ENCODE results near the gene CDCA5.

CDCA5 gene, protein sequence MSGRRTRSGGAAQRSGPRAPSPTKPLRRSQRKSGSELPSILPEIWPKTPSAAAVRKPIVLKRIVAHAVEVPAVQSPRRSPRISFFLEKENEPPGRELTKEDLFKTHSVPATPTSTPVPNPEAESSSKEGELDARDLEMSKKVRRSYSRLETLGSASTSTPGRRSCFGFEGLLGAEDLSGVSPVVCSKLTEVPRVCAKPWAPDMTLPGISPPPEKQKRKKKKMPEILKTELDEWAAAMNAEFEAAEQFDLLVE

DNA sequence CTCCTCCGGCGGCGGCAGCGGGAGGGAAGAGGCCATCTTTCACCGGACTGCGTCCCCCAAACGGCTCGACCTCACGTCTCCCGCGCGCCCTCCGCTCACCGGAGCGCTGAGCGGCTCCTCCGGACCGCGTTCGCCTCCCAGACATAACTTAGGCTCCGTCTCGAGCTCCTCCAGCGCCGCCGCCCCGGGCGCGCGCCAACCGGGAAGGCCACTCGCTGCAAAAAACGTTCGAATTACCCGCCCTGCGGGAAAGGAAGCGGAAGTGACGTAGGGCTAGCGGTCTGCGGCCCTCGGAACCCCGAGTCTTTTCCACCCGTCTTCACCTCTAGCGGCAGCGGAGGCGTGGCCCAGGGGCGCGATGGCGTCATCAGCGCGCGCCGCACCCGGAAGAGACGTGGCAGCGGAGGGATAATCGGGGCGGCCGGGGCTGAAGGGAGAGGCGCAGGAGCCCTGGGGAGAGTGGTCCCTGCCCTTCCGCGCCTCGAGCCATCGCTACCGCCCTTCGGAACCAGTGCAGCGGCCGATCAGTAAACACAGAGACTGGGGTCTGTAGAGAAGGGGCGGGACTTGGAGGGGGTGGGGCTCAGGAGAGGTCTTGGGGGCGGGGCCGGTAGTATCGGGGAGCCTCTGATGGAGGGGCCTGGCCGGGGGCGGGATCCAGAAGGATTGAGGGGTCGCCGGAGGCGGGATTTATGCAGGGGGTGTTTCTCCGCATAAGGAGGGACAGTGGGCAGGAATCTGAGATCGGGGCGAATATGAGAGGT, at the start of gene CDCA5, which contains the start of gene ZFPL1:
Gene CDCA5, minus strand, starts transcription at position 207 of the 764 bp plus-strand sequence. Its CDS starts 62 bp downstream, at position 145.
Gene ZFPL1, plus strand, starts transcription at position 389 of the 764 bp plus-strand sequence. CDS start 477 bp downstream, outside the sequence.
- DNase-seq (ENCODE audit: low read depth in 2 of 2): peak; percentile 94 to 96

GRCh38 chr11:65132988-65133700, 49.3 kb upstream of the CDCA5 start:
- DNase-seq (ENCODE audit: low read depth in 2 of 2): no peak

GRCh38 chr11:65132238-65132987, 48.6 kb upstream of the CDCA5 start:
- no peak for DNase-seq (ENCODE audit: low read depth in 2 of 2)

DNA sequence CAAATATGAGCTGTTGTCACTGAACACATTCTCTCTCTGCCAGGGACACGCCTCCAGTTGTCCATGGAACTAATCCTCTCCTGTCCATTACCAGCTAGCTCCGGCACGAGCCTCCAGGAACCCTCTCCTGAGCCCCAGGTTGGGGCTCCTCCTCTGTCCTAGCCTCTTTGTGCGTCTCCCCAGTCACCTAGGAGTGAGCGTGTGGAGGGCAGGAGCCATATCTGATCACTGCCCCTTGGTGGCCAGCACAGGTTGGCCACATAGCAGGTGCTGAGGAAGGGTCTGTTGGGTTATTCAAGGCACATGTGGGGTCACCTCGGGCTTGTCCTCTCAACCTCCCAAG, 48.0 kb upstream of the CDCA5 start:
- no peak for DNase-seq (ENCODE audit: low read depth in 2 of 2)

DNA sequence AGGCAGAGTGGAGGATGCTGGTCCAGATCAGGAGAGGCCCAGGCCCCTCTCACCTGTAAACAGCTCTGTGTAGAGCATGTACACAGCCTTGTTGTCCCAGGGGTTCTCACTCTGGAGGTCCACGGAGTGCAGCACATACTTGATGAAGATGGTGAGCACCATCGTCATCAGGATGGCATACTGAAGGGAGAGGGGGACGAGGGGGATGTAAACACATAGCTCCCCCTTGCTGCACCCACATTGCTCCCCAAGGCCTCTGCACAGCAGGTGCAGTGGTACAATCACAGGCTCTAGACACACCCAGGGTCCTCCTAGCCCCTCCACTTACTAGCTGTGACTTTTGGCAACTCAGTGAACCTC, 47.6 kb upstream of the CDCA5 start:
- DNase-seq (ENCODE audit: low read depth in 2 of 2): no peak

DNA sequence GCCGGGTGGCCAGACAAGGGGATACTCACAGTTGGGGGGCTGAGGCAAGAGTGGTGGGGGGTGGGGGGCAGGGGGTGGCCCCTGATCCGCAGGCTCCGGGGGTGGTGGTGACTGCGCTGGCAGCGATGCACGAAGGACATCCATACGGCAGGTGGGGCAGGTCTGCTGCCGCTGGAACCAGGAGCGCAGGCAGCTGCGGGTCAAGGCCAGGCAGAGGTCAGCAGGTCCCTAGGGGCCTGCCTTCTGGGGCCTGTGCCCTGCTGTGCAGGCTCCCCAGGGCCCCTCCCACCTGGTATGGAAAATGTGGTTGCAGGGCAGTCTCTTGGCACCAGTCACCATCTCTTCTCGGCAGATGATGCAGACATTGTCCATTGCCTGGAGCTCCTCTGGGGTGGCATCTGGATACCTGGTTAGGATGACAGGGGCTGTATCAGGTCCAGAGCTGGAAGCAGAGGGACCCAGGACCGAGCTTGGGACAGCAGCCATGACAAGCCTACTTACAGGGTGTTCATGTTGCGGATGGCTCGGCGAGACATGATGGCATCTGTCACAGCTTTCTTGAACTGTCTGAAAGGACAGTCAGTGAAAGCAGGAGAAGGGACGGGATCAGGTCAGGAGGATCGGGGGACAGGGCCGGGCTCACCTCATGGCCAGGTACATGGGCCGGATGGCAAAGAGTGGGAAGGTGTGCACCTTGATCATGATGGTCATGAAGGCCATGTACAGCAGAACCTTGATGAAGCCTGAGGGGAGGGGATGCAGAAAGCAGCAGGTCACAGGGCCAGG, 47.0 kb upstream of the CDCA5 start:
- no peak for DNase-seq (ENCODE audit: low read depth in 2 of 2)

DNA sequence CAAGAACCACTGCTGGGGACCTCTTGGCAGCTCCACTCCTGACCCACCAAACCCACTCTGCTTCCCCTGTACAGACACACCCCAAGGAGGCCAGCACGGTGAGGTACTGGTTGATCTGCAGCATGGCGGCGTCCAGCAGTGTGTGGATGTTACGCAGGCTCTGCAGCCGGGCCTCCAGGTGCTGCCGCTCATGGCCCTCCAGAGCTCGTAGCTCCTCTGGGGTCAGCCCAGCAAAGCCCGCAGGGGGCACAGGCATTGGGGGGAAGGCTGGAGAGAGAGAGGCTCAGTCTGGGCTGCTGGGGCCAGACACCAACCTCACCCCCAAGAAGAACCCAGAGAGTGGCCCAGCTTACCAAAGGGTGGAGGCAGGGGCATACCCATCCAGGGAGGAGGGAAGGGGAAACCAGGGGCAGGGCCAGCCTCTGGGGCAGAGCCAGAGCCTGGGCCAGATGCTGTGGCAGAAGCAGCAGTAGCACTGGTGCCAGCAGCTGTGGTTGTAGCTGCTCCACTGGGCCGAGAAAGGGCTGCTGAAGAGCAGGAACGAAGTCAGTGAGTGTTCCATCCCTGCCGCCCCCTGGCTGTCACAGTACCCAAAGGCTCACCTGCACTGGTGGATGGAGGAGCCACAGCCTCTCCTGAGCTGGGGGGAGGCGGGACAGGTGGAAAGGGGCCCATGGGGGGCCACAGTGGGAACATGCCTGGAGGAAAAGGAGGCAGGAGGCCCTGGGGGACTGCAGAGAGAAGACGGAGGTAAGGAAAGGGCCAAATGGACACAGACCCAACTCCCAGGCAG, 46.0 kb upstream of the CDCA5 start:
- no peak for DNase-seq (ENCODE audit: low read depth in 2 of 2)

DNA sequence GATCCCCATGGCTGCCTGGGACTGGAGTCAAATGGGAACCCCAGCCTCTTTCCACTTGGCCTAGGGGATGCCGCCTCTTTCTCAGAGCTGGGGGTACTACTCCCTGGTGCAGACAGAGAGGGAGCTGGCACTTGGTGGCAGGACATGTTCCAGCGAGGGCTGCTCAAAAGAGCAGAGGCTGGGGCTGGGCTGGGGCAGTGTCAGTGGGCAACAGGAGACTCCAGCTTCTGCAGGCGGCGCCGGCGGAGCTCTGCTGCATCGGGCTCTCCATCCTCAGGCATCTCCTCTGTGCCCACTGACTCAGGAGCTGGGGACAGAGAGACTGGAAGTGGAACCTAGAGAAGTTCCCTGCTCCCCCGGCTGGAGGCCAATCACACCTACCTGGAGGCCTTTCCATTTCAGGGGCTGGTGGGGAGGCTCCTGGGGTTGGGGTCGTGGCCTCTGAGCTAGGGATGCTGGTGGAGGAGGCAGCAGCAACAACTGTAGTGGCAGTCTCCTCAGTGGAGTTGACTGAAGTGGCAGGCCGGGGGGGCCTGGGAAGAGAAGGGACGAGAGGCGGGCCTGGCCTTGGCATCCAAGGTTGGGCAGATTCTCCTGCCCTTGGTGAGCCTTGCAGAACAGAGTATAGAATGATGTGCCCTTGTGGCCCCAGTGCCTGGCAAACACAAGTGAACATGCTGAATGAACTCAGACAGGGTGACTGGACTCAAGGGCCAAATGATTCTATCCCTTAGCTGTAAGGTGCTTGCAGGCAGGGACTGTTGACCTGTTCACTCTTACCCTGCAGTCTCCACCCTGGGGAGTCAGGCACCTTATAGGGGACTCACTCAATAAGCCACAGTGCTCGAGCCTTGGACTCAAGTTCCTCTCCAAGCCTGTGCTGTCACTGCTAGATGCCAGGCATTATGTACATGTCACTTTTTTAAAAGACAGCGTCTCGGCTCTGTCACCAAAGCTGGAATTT, 44.6 kb upstream of the CDCA5 start:
- DNase-seq (ENCODE audit: low read depth in 2 of 2): no peak

DNA sequence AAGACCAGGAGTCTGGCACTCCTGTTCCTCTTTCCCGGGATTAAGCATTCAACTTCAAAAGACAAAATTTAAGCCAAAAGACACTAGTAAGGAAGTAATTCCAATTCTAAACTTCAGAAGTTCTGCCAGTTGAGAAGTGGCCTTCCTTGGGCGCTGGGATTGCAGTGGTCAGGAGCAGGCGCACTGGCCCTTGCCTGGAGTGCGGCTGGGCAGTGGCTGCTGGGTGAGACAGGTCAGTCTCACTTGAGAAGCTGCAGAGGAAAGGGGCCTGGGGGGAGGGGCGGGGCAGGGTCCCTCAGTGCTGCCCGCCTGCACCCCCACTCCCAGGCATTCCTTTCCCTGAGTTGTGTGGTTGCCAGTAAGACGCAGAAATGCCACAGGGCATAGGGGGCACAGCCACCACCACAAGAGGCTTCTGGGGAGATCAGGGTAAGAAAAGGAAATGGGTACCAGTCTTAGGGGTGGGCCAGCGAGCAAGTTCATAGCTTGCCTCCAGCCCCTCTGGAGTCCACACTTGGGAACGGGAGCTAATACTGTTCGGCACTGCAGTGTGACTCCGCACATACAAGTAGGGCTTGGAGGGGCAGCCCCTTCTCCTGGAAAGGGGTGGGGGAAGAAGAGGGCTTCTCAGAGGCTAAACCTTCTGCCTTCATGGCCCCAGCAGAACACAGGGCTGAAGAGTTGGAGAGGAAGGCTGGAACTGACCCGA, 43.8 kb upstream of the CDCA5 start:
- no peak for DNase-seq (ENCODE audit: low read depth in 2 of 2)

DNA sequence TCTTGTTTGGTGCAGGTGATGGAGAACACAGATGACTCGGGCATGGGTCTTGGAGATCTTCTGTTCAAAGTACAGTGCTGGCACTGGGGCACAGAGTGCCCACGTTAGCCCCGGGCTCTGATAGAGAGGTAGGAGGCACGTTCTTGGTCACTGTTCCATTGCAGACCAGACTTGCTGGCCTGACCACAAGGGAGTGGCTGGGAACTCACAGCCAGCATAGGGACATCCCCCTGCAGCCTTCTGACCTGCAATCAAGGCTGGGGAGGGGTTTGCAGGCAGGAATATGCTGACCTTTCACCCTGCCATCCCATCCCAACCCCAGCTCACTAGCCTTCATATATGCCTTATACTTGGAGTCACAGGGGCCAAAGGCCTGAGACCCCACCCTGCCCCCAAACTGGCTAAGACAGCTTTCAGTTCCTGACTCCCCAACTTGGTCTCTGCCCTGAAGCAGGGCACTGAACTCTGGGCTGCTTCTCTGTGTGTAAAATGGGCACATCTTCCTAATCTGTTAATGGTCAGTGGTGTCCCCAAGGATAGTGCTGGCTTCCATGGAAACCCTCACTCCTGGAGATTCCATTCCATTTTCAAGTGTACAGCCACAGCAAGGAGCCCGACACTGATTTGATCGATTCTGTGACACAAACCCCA, 42.9 kb upstream of the CDCA5 start:
- DNase-seq (ENCODE audit: low read depth in 2 of 2): no peak

GRCh38 chr11:65125197-65126056, 41.6 kb upstream of the CDCA5 start:
- no peak for DNase-seq (ENCODE audit: low read depth in 2 of 2)

DNA sequence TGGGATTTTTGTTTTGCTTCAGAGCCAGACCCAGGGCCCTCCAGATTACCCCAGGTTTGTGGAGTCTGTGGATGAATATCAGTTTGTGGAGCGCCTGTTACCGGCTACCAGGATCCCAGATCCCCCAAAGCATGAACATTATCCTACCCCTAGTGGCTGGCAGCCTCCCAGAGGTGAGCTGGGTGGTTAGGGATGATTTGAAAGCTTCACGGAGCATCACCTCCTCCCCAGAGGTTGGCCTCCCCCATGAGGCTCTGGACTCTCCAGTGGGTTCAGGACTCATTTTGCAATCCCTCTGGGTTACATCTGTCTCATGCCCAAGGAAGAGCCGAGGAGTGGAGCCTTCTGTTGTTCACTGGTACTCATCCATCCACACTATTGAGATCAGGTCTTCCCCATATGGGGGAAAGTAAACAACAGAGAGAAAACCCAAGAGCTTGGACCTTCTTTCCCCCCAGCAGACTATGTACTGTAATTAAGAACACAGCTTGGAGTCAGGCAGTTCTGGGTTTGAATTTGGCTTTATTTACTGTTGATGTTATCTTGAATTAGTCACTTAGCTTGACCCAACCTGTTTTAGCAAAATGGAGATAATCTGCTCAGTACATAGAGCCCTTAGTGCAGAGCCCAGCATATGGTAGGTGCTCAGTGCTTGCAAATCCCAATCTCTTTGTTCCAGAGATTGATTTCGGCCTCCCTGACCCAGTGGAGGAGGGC, 40.8 kb upstream of the CDCA5 start:
- no peak for DNase-seq (ENCODE audit: low read depth in 2 of 2)

GRCh38 chr11:65121865-65122696, 38.2 kb upstream of the CDCA5 start, which contains the start of the genes FAU and MRPL49:
FAU (minus strand) TSS chr11:65122134; CDS start chr11:65121813, 321 bp downstream.
MRPL49 (plus strand) TSS chr11:65122321; CDS start chr11:65122347, 26 bp downstream.
- peak; percentile 99 for DNase-seq (ENCODE audit: low read depth in 2 of 2)

DNA sequence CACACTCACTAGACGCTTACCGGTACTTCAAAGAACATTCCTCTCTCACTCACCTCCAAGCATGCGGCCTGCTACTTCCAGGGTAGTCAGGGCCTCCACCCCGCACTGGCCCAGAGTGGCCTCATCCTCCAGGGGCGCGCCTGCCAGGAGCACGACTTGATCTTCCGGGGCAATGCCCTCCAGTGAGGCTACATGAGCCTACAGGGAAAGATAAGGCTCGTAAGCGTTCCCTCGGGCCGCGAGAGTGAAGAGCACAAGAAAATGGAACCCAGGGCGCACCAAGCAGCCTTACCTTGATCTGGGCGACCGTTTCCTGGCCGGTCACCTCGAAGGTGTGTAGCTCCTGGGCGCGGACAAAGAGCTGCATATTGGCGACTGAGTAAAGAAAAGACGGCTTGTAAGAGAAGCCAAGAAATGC, 37.6 kb upstream of the CDCA5 start:
- no peak for DNase-seq (ENCODE audit: low read depth in 2 of 2)

GRCh38 chr11:65120831-65121230, 37.0 kb upstream of the CDCA5 start:
- DNase-seq (ENCODE audit: low read depth in 2 of 2): no peak

All from stimulated activated CD8-positive, alpha-beta memory T cell treated with anti-CD3 and anti-CD28 coated beads, Interleukin-15, amount 100 ng/mL, for 48 hours (primary cell).